ENCODE results near the gene S100A2. TPM values are rescaled to one million over a fixed set of nuclear protein-coding genes. Genes with fewer than 3 reads are reported as not detected.

S100A2 gene
- 1 to 10 TPM in 2 of 4 donors, not detected in 2; 1.3 to 2.2 TPM for total RNA-seq

DNA sequence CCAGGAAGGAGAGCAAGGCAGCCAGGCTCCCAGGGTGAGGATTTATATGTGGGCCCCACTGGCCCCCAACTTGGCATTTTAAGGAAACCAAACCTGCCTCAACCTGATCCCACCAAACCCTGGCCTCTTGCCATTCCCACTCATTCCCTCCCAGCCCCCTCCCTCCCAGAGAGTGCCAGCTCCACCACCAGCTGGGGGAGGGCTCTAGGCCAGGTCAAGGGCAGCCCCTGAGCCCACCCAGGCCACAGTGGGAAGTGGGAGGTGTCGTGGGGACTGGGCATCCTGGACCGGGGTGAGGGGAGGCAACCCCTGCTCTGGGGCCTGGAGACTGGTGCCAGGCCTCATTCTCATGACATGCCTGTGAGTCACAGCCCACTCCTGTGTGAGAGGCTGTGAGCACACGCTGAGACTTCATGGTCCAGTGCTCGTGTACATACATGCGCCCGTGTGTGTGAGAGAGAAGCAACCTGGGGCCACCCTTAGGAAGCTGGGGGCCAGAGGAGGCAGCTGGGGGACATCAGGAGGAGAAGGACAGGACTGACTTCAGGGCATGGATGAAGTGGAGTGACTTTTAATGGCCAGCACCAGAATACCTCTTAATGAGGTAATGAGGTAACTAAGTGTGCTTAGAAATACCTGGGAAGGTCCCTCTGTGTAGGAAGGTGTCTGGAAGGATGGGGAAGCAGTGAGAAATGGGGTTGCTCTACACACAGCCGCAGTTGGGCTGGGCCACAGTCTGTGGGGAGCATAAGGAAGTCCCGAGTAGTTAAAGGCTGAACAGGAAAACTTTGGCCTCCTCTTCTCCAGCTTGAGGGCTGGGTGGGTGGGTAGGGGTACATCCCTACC lies at the start of gene S100A2:
Gene S100A2, minus strand, starts transcription at position 316 of the 846 bp plus-strand sequence. CDS start 1,967 bp downstream, outside the sequence.
- TF ChIP-seq, protein P1, sequence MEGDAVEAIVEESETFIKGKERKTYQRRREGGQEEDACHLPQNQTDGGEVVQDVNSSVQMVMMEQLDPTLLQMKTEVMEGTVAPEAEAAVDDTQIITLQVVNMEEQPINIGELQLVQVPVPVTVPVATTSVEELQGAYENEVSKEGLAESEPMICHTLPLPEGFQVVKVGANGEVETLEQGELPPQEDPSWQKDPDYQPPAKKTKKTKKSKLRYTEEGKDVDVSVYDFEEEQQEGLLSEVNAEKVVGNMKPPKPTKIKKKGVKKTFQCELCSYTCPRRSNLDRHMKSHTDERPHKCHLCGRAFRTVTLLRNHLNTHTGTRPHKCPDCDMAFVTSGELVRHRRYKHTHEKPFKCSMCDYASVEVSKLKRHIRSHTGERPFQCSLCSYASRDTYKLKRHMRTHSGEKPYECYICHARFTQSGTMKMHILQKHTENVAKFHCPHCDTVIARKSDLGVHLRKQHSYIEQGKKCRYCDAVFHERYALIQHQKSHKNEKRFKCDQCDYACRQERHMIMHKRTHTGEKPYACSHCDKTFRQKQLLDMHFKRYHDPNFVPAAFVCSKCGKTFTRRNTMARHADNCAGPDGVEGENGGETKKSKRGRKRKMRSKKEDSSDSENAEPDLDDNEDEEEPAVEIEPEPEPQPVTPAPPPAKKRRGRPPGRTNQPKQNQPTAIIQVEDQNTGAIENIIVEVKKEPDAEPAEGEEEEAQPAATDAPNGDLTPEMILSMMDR (IDR thresholded peaks at IDR 0.05; ENCODE audit: low read depth): no peak

- TF ChIP-seq, protein P1 (IDR thresholded peaks at IDR 0.05; ENCODE audit: low read depth): no peak
Observed at GRCh38 chr1:153615406-153615805, 49.8 kb upstream of the S100A2 start.

GRCh38 chr1:153614906-153615305 lies 49.3 kb upstream of the S100A2 start:
- TF ChIP-seq, protein P1 (IDR thresholded peaks at IDR 0.05; ENCODE audit: low read depth): no peak

DNA sequence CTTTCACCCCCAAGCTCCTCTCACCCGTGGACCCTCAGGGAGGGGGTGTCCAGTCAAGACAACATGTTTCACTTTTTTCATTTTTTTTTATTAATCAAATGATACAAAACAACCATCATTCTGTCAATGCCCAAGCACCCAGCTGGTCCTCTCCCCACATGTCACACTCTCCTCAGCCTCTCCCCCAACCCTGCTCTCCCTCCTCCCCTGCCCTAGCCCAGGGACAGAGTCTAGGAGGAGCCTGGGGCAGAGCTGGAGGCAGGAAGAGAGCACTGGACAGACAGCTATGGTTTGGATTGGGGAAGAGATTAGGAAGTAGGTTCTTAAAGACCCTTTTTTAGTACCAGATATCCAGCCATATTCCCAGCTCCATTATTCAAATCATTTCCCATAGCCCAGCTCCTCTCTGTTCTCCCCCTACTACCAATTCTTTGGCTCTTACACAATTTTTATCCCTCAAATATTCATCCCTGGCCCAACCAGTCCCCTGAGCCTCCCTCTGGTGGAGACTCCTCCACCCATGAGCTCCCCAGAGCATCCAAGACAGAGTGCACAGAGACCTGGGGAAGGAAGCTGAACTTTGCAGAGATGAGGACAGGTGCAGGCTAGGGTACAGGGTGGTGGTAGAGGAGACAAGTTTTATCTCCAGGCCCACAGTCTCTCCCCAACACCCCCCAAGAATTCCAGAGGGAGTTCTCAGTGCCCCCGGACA lies 48.7 kb upstream of the S100A2 start:
- TF ChIP-seq, protein P1 (IDR thresholded peaks at IDR 0.05; ENCODE audit: low read depth): no peak

GRCh38 chr1:153613406-153613805 lies 47.8 kb upstream of the S100A2 start:
- TF ChIP-seq, protein P1 (IDR thresholded peaks at IDR 0.05; ENCODE audit: low read depth): no peak

DNA sequence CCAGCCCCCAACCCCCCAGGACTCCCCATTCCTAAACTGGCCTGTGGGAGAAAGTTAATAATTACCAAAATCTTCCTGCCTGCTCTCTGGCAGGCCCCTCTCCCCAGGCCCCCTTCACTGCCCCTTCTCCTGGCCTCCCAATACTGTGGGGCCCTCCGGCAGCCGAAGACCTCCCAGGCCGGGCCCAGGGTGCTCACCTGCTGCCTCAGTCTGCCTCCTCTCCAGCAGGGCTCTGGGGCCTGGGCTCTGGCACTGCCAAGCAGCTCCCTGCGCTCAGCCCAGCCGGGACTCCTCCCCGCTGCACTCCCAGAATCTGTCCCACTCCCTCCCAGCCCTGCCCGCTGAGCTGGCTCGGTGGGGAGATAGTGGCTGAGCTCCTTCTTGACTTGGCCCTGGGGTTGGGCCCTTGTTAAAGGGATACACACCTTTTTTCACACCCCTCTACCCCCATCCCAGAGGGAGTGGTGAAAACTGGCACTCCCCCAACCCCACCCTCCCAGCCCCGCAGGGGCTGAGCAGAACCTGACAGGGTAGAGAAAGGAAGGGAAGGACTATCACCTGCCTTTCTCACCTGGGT lies 47.2 kb upstream of the S100A2 start, which contains the start of gene S100A16:
Gene S100A16, minus strand, starts transcription at position 383 of the 577 bp plus-strand sequence. CDS start 4,986 bp downstream, outside the sequence.
- TF ChIP-seq, protein P1 (IDR thresholded peaks at IDR 0.05; ENCODE audit: low read depth): no peak
